Caco-2 (cell line): ENCODE data around the gene TRIO. TPM values are rescaled to one million over a fixed set of nuclear protein-coding genes. Genes with fewer than 3 reads are reported as not detected.

ENCODE experiments used
- BruUV-seq: library from RNA; stranded (reverse); fragments of 400-500 nt; replicated peaks from 2 replicates; lab custom pipeline; 2021; lab: Mats Ljungman, UMichigan
- CTCF ChIA-PET: fragments of 300-600 bp; sonication (Branson Sonifier 250); formaldehyde crosslinking; loops from one replicate; lab custom pipeline; 2022; ENCODE audit warnings: antibody characterized with exemption; lab: Charles Lee
- POLR2A ChIA-PET: fragments of 300-600 bp; sonication (Branson Sonifier 250); formaldehyde crosslinking; loops from one replicate; lab custom pipeline; 2022; ENCODE audit warnings: antibody characterized with exemption; lab: Charles Lee
- DNase-seq, 2 experiments: peaks; one replicate each; pipeline versions ENCODE4 v3.0.0 to v3.0.0-alpha.2; 2020 to 2022
- H3K27me3 ChIP-seq: replicated peaks from 2 replicates; pipeline ENCODE4 v1.6.0; 2011; ENCODE audit warnings: low read length; ENCODE audit not compliant: control insufficient read depth, insufficient read depth
- H3K36me3 ChIP-seq: 2 replicates; pipeline ENCODE4 v1.5.1; 2011; ENCODE audit warnings: low read length; ENCODE audit not compliant: control insufficient read depth, insufficient read depth
- H3K4me1 ChIP-seq: fragments of 250-450 bp; sonication (Bioruptor Pico); 2 replicates; pipeline ENCODE4 v1.5.1; 2020; ENCODE audit warnings: mild to moderate bottlenecking
- H3K4me3 ChIP-seq: 2 replicates; pipeline ENCODE4 v1.5.1; 2011; ENCODE audit warnings: low read depth, mild to moderate bottlenecking, control low read depth, low read length
- H3K9me3 ChIP-seq: fragments of 250-450 bp; sonication (Bioruptor Pico); 2 replicates; pipeline ENCODE4 v1.5.1; 2020; ENCODE audit warnings: mild to moderate bottlenecking, moderate library complexity
- H3K27ac Mint-ChIP-seq: one replicate; pipeline ENCODE4 v1.8.0; 2022; ENCODE audit warnings: mixed read lengths; ENCODE audit not compliant: unreplicated experiment
- H3K27me3 Mint-ChIP-seq: one replicate; pipeline ENCODE4 v1.8.0; 2022; ENCODE audit warnings: mixed read lengths; ENCODE audit not compliant: insufficient read depth, unreplicated experiment
- H3K36me3 Mint-ChIP-seq: one replicate; pipeline ENCODE4 v1.8.0; 2022; ENCODE audit warnings: mild to moderate bottlenecking, mixed read lengths; ENCODE audit not compliant: insufficient read depth, unreplicated experiment
- H3K4me1 Mint-ChIP-seq: one replicate; pipeline ENCODE4 v1.8.0; 2022; ENCODE audit warnings: low read depth, mixed read lengths; ENCODE audit not compliant: unreplicated experiment
- H3K4me3 Mint-ChIP-seq: one replicate; pipeline ENCODE4 v1.8.0; 2022; ENCODE audit warnings: mild to moderate bottlenecking, moderate library complexity, mixed read lengths; ENCODE audit not compliant: unreplicated experiment
- H3K9me3 Mint-ChIP-seq: one replicate; pipeline ENCODE4 v1.8.0; 2022; ENCODE audit warnings: mixed read lengths; ENCODE audit not compliant: unreplicated experiment
- CTCF ChIP-seq, 2 experiments: fragments of 200-600 bp in 1 of 2; IDR thresholded peaks; 1 replicate in 1 of 2; 2 replicates in 1 of 2; pipeline versions ENCODE4 v1.5.1 to v1.8.0; 2011 to 2022; ENCODE audit warnings: antibody characterized with exemption in 1 of 2, control low read depth in 1 of 2, inconsistent platforms in 1 of 2, low read depth in 1 of 2, low read length in 1 of 2, mild to moderate bottlenecking in 1 of 2, moderate library complexity in 1 of 2; ENCODE audit not compliant: insufficient read depth in 1 of 2, severe bottlenecking in 1 of 2, unreplicated experiment in 1 of 2
- intact Hi-C: fragments of 100-400 bp; cut with micrococcal nuclease; formaldehyde crosslinking; loops from one replicate; pipeline ENCODE4 v1.10.0; 2022; ENCODE audit not compliant: unreplicated experiment
- total RNA-seq: library from RNA; stranded (reverse); gene quantifications from 2 replicates; pipeline ENCODE4 v1.2.3, GENCODE V29; 2022

Gene TRIO
- total RNA-seq, 1 experiment from 2014 or later, result 92.0 TPM

GRCh38 chr5:14256756-14257393, 113.7 kb downstream of the TRIO start:
- Histone ChIP-seq H3K4me3 (no peak overlapping the region), H3K36me3 (no peaks in the 10 kb centered on the region), H3K4me1 (no peaks in the 10 kb centered on the region), H3K9me3 (no peaks in the 10 kb centered on the region), H3K27me3 (no peaks in the 10 kb centered on the region)
- POLR2A ChIA-PET, result no interaction called here
- TF ChIP-seq CTCF (IDR thresholded peaks at IDR 0.05; ENCODE audit: insufficient read depth in 1 of 2, low read depth in 1 of 2, low read length in 1 of 2, severe bottlenecking in 1 of 2, unreplicated experiment in 1 of 2), result no peak
- Mint-ChIP-seq H3K9me3 (no peaks in the 10 kb centered on the region), H3K27ac (no peak overlapping the region), H3K36me3 (peaks cover 14% of the 10 kb centered on the region), H3K4me3 (no peak overlapping the region), H3K4me1 (peaks cover 12% of the 10 kb centered on the region), H3K27me3 (no peaks in the 10 kb centered on the region)
- intact Hi-C loops, result no loop called here
- DNase-seq, result no peak
- CTCF ChIA-PET, result no interaction called here
- no TSS peak for BruUV-seq

GRCh38 chr5:14257995-14258403, 114.9 kb downstream of the TRIO start:
- DNase-seq, result no peak
- Mint-ChIP-seq H3K9me3 (no peaks in the 10 kb centered on the region), H3K4me1 (peaks cover 21% of the 10 kb centered on the region), H3K36me3 (peaks cover 8% of the 10 kb centered on the region), H3K27ac (no peak overlapping the region), H3K4me3 (no peak overlapping the region), H3K27me3 (no peaks in the 10 kb centered on the region)
- H3K36me3 ChIP-seq, result no peaks in the 10 kb centered on the region
- intact Hi-C loops, result no loop called here
- no TSS peak for BruUV-seq
- ChIA-PET POLR2A (no interaction called here), CTCF (no interaction called here)
- H3K27me3 ChIP-seq, result no peaks in the 10 kb centered on the region
- TF ChIP-seq CTCF (IDR thresholded peaks at IDR 0.05; ENCODE audit: insufficient read depth in 1 of 2, low read depth in 1 of 2, low read length in 1 of 2, severe bottlenecking in 1 of 2, unreplicated experiment in 1 of 2), result no peak
- H3K4me3 ChIP-seq, result no peak overlapping the region
- no peaks in the 10 kb centered on the region for H3K4me1 ChIP-seq
- H3K9me3 ChIP-seq, result no peaks in the 10 kb centered on the region

- H3K9me3 ChIP-seq, result no peaks in the 10 kb centered on the region
- no peaks in the 10 kb centered on the region for H3K4me1 ChIP-seq
- H3K27me3 ChIP-seq, result no peaks in the 10 kb centered on the region
- Mint-ChIP-seq H3K4me3 (no peak overlapping the region), H3K9me3 (no peaks in the 10 kb centered on the region), H3K27ac (no peak overlapping the region), H3K27me3 (no peaks in the 10 kb centered on the region), H3K36me3 (peaks cover 8% of the 10 kb centered on the region), H3K4me1 (peaks cover 21% of the 10 kb centered on the region)
- TF ChIP-seq CTCF (IDR thresholded peaks at IDR 0.05; ENCODE audit: insufficient read depth in 1 of 2, low read depth in 1 of 2, low read length in 1 of 2, severe bottlenecking in 1 of 2, unreplicated experiment in 1 of 2), result no peak
- intact Hi-C loops, result no loop called here
- H3K4me3 ChIP-seq, result no peak overlapping the region
- POLR2A ChIA-PET, result no interaction called here
- no TSS peak for BruUV-seq
- CTCF ChIA-PET, result no interaction called here
- DNase-seq, result no peak
- H3K36me3 ChIP-seq, result no peaks in the 10 kb centered on the region
These were observed 115.7 kb downstream of the TRIO start for GRCh38 chr5:14258840-14259239.
